ENCODE measurements around the gene FLT3LG. TPM values are rescaled to one million over a fixed set of nuclear protein-coding genes. Genes with fewer than 3 reads are reported as not detected.
A peak's percentile ranks its signal among the peaks of the same experiment; 100 is the strongest.

Gene FLT3LG
- total RNA-seq, 1 donor from 2014 or later: 6.2 TPM

- peak; percentile 100 for DNase-seq (ENCODE audit: low spot score)
Measured at GRCh38 chr19:49487277-49488045, 13.4 kb downstream of the FLT3LG start, which contains the start of gene RPL13A. RPL13A (plus strand) TSS chr19:49487608; CDS start chr19:49487630, 22 bp downstream.

- DNase-seq (ENCODE audit: low spot score): no peak
Measured at GRCh38 chr19:49488046-49488862, 14.2 kb downstream of the FLT3LG start.

GRCh38 chr19:49488863-49489537 is 15.0 kb downstream of the FLT3LG start:
- no peak for DNase-seq (ENCODE audit: low spot score)

- no peak for DNase-seq (ENCODE audit: low spot score)
Measured at GRCh38 chr19:49489601-49490167, 15.7 kb downstream of the FLT3LG start.

- DNase-seq (ENCODE audit: low spot score): no peak
Measured at GRCh38 chr19:49490287-49491029, 16.4 kb downstream of the FLT3LG start.

GRCh38 chr19:49491030-49491803 is 17.2 kb downstream of the FLT3LG start:
- no peak for DNase-seq (ENCODE audit: low spot score)

- DNase-seq (ENCODE audit: low spot score): no peak
Measured at GRCh38 chr19:49491804-49492572, 18.0 kb downstream of the FLT3LG start.

- no peak for DNase-seq (ENCODE audit: low spot score)
Measured at GRCh38 chr19:49492573-49493405, 18.8 kb downstream of the FLT3LG start.

- no peak for DNase-seq (ENCODE audit: low spot score)
Measured at GRCh38 chr19:49496574-49497008, 22.6 kb downstream of the FLT3LG start.

- no peak for DNase-seq (ENCODE audit: low spot score)
Measured at GRCh38 chr19:49497047-49497788, 23.2 kb downstream of the FLT3LG start.

GRCh38 chr19:49497789-49498103 is 23.7 kb downstream of the FLT3LG start:
- no peak for DNase-seq (ENCODE audit: low spot score)

- DNase-seq (ENCODE audit: low spot score): no peak
Measured at GRCh38 chr19:49498475-49498874, 24.5 kb downstream of the FLT3LG start.

GRCh38 chr19:49499030-49499670 is 25.1 kb downstream of the FLT3LG start:
- DNase-seq (ENCODE audit: low spot score): no peak

GRCh38 chr19:49502866-49503581 is 29.0 kb downstream of the FLT3LG start:
- DNase-seq (ENCODE audit: low spot score): no peak

GRCh38 chr19:49503582-49503962 is 29.6 kb downstream of the FLT3LG start:
- DNase-seq (ENCODE audit: low spot score): no peak

GRCh38 chr19:49506575-49507105 is 32.6 kb downstream of the FLT3LG start:
- DNase-seq (ENCODE audit: low spot score): no peak
